ENCODE measurements around the gene SLC39A1.

SLC39A1 gene

GRCh38 chr1:153945795-153946621 is 17.3 kb downstream of the SLC39A1 start:
- no peak for TF ChIP-seq CTCF (conservative IDR thresholded peaks at IDR 0.05)
- peak overlapping the region; percentile 95 for H3K27ac ChIP-seq

- TF ChIP-seq CTCF (conservative IDR thresholded peaks at IDR 0.05), result no peak
- H3K27ac ChIP-seq, result peak overlapping the region; percentile 95
Measured at GRCh38 chr1:153945131-153945794, 18.1 kb downstream of the SLC39A1 start.

GRCh38 chr1:153944827-153945117 is 18.6 kb downstream of the SLC39A1 start:
- H3K27ac ChIP-seq, result peak overlapping the region; percentile 95
- TF ChIP-seq CTCF (conservative IDR thresholded peaks at IDR 0.05), result no peak

- H3K27ac ChIP-seq, result peak overlapping the region; percentile 95
- no peak for TF ChIP-seq CTCF (conservative IDR thresholded peaks at IDR 0.05)
Measured at GRCh38 chr1:153944005-153944826, 19.1 kb downstream of the SLC39A1 start.

GRCh38 chr1:153942766-153943549 is 20.4 kb downstream of the SLC39A1 start:
- H3K27ac ChIP-seq, result no peak overlapping the region
- TF ChIP-seq CTCF (conservative IDR thresholded peaks at IDR 0.05), result no peak

GRCh38 chr1:153941826-153942725 is 21.3 kb downstream of the SLC39A1 start:
- H3K27ac ChIP-seq, result no peak overlapping the region
- TF ChIP-seq CTCF (conservative IDR thresholded peaks at IDR 0.05), result no peak

Measured in VCaP (cell line).